ENCODE data around the gene CDKAL1.

Gene CDKAL1

GRCh38 chr6:21180155-21180554, 645.9 kb downstream of the CDKAL1 start:
- H3K4ac ChIP-seq (ENCODE audit: low read length): no peak overlapping the region
- no peak overlapping the region for H4K8ac ChIP-seq (ENCODE audit: low read depth, low read length)
- no peak for DNase-seq (ENCODE audit: low spot score)
- H2AK5ac ChIP-seq (ENCODE audit: low read depth, low read length): no peak overlapping the region
- no peak overlapping the region for H4K91ac ChIP-seq (ENCODE audit: low read depth, low read length, poor library complexity)
- no peak overlapping the region for H2AFZ ChIP-seq (ENCODE audit: low read length)
- peaks cover 3 to 5% of the 10 kb centered on the region in 2 donors for H3K4me1 ChIP-seq (ENCODE audit: control insufficient read depth in 2 of 2, insufficient read depth in 1 of 2, low read depth in 1 of 2, low read length in 2 of 2)
- no peak overlapping the region for H3K4me3 ChIP-seq (ENCODE audit: low read length in 2 of 2)
- H3K4me2 ChIP-seq (ENCODE audit: insufficient read depth, low read length, poor library complexity, severe bottlenecking): no peak overlapping the region
- H2BK120ac ChIP-seq (ENCODE audit: low read depth, low read length): no peak overlapping the region
- H3K36me3 ChIP-seq (replicated peaks in 1 of 2; ENCODE audit: control insufficient read depth in 2 of 2, insufficient read depth in 2 of 2, low read length in 2 of 2): no peaks in the 10 kb centered on the region
- H3K27me3 ChIP-seq (ENCODE audit: control insufficient read depth in 3 of 3, insufficient read depth in 3 of 3, low read depth in 1 of 3, low read length in 3 of 3): no peaks in the 10 kb centered on the region
- no peak overlapping the region for H3K27ac ChIP-seq (replicated peaks; ENCODE audit: low read length)
- H2BK5ac ChIP-seq (ENCODE audit: low read length): no peak overlapping the region
- WGBS, 2 donors (ENCODE audit: extremely low coverage in 2 of 2, insufficient read length in 2 of 2, insufficient replicate concordance in 1 of 2): no CpG with 5 or more reads among the region's 1 CpG
- H3K23ac ChIP-seq (ENCODE audit: low read depth, low read length, poor library complexity): no peak overlapping the region
- H3K9ac ChIP-seq (ENCODE audit: low read depth, low read length, poor library complexity): no peak overlapping the region
- no peak overlapping the region for H3K18ac ChIP-seq (ENCODE audit: low read length)
- H2BK15ac ChIP-seq (ENCODE audit: low read length): no peak overlapping the region
- peaks cover 0 to 7% of the 10 kb centered on the region in 2 donors for H3K9me3 ChIP-seq (replicated peaks in 1 of 2; ENCODE audit: control insufficient read depth in 2 of 2, insufficient read depth in 1 of 2, low read depth in 1 of 2, low read length in 2 of 2)
- no peak overlapping the region for H2BK12ac ChIP-seq (ENCODE audit: low read length)
- no peak overlapping the region for H3K14ac ChIP-seq (ENCODE audit: low read length)
- no peaks in the 10 kb centered on the region for H3K79me1 ChIP-seq (ENCODE audit: low read depth, low read length)

DNA sequence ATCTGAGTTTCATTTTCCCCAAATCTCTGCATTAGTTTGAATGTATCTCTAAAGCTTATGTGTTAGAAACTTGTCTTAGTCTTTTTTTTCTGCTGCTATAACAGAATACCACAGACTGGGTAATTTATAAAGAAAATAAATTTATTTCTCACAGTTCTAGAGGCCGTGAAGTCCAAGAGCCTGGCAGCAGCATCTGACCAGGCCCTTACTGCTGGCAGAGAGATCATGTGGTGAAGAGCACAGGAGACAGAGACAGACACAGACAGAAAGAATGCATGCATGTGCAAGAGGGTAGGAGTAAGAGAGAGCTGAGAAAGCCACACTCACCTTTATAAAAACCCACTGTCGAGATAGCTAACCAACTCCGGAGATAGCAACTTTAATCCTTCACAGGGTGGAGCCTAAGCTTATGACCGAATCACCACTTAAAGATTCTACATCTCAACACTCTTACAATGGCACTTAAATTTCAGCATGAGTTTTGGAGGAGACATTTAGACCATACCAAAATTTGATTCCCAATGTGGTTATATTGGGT, 646.6 kb downstream of the CDKAL1 start:
- Histone ChIP-seq H3K4ac (ENCODE audit: low read length) (no peak overlapping the region), H3K4me3 (ENCODE audit: low read length in 2 of 2) (no peak overlapping the region), H3K18ac (ENCODE audit: low read length) (no peak overlapping the region), H2BK12ac (ENCODE audit: low read length) (no peak overlapping the region), H2BK5ac (ENCODE audit: low read length) (no peak overlapping the region), H3K23ac (ENCODE audit: low read depth, low read length, poor library complexity) (no peak overlapping the region), H2AFZ (ENCODE audit: low read length) (no peak overlapping the region), H3K4me2 (ENCODE audit: insufficient read depth, low read length, poor library complexity, severe bottlenecking) (no peak overlapping the region), H3K4me1 (ENCODE audit: control insufficient read depth in 2 of 2, insufficient read depth in 1 of 2, low read depth in 1 of 2, low read length in 2 of 2) (peaks cover 5 to 11% of the 10 kb centered on the region in 2 donors), H3K9ac (ENCODE audit: low read depth, low read length, poor library complexity) (no peak overlapping the region), H2BK120ac (ENCODE audit: low read depth, low read length) (no peak overlapping the region), H3K14ac (ENCODE audit: low read length) (no peak overlapping the region), H3K36me3 (replicated peaks in 1 of 2; ENCODE audit: control insufficient read depth in 2 of 2, insufficient read depth in 2 of 2, low read length in 2 of 2) (no peaks in the 10 kb centered on the region), H3K27ac (replicated peaks; ENCODE audit: low read length) (no peak overlapping the region), H3K79me1 (ENCODE audit: low read depth, low read length) (no peaks in the 10 kb centered on the region), H3K9me3 (replicated peaks in 1 of 2; ENCODE audit: control insufficient read depth in 2 of 2, insufficient read depth in 1 of 2, low read depth in 1 of 2, low read length in 2 of 2) (peaks cover 0 to 7% of the 10 kb centered on the region in 2 donors), H3K27me3 (ENCODE audit: control insufficient read depth in 3 of 3, insufficient read depth in 3 of 3, low read depth in 1 of 3, low read length in 3 of 3) (no peaks in the 10 kb centered on the region), H4K8ac (ENCODE audit: low read depth, low read length) (no peak overlapping the region), H4K91ac (ENCODE audit: low read depth, low read length, poor library complexity) (no peak overlapping the region), H2BK15ac (ENCODE audit: low read length) (no peak overlapping the region), H2AK5ac (ENCODE audit: low read depth, low read length) (no peak overlapping the region)
- no CpG with 5 or more reads among the region's 4 CpGs for whole genome bisulfite sequencing, 2 donors (ENCODE audit: extremely low coverage in 2 of 2, insufficient read length in 2 of 2, insufficient replicate concordance in 1 of 2)
- no peak for DNase-seq (ENCODE audit: low spot score)

- no CpG with 5 or more reads among the region's 1 CpG for WGBS, 2 donors (ENCODE audit: extremely low coverage in 2 of 2, insufficient read length in 2 of 2, insufficient replicate concordance in 1 of 2)
- DNase-seq (ENCODE audit: low spot score): no peak
- no peak overlapping the region for H3K18ac ChIP-seq (ENCODE audit: low read length)
- H3K4me3 ChIP-seq (ENCODE audit: low read length in 2 of 2): no peak overlapping the region
- H3K4me1 ChIP-seq (ENCODE audit: control insufficient read depth in 2 of 2, insufficient read depth in 1 of 2, low read depth in 1 of 2, low read length in 2 of 2): peaks cover 7 to 18% of the 10 kb centered on the region in 2 donors
- H2BK120ac ChIP-seq (ENCODE audit: low read depth, low read length): no peak overlapping the region
- no peak overlapping the region for H2BK12ac ChIP-seq (ENCODE audit: low read length)
- no peak overlapping the region for H2AK5ac ChIP-seq (ENCODE audit: low read depth, low read length)
- H3K14ac ChIP-seq (ENCODE audit: low read length): no peak overlapping the region
- peaks cover 0 to 7% of the 10 kb centered on the region in 2 donors for H3K9me3 ChIP-seq (replicated peaks in 1 of 2; ENCODE audit: control insufficient read depth in 2 of 2, insufficient read depth in 1 of 2, low read depth in 1 of 2, low read length in 2 of 2)
- H2BK15ac ChIP-seq (ENCODE audit: low read length): no peak overlapping the region
- H3K79me1 ChIP-seq (ENCODE audit: low read depth, low read length): no peaks in the 10 kb centered on the region
- no peak overlapping the region for H3K23ac ChIP-seq (ENCODE audit: low read depth, low read length, poor library complexity)
- no peak overlapping the region for H2AFZ ChIP-seq (ENCODE audit: low read length)
- H3K9ac ChIP-seq (ENCODE audit: low read depth, low read length, poor library complexity): no peak overlapping the region
- no peaks in the 10 kb centered on the region for H3K36me3 ChIP-seq (replicated peaks in 1 of 2; ENCODE audit: control insufficient read depth in 2 of 2, insufficient read depth in 2 of 2, low read length in 2 of 2)
- no peak overlapping the region for H4K8ac ChIP-seq (ENCODE audit: low read depth, low read length)
- H3K27me3 ChIP-seq (ENCODE audit: control insufficient read depth in 3 of 3, insufficient read depth in 3 of 3, low read depth in 1 of 3, low read length in 3 of 3): no peaks in the 10 kb centered on the region
- no peak overlapping the region for H3K4me2 ChIP-seq (ENCODE audit: insufficient read depth, low read length, poor library complexity, severe bottlenecking)
- no peak overlapping the region for H3K4ac ChIP-seq (ENCODE audit: low read length)
- no peak overlapping the region for H4K91ac ChIP-seq (ENCODE audit: low read depth, low read length, poor library complexity)
- no peak overlapping the region for H2BK5ac ChIP-seq (ENCODE audit: low read length)
- H3K27ac ChIP-seq (replicated peaks; ENCODE audit: low read length): no peak overlapping the region
These were observed 647.6 kb downstream of the CDKAL1 start for GRCh38 chr6:21181866-21182265.

GRCh38 chr6:21182589-21182988, 648.3 kb downstream of the CDKAL1 start:
- no peaks in the 10 kb centered on the region for H3K79me1 ChIP-seq (ENCODE audit: low read depth, low read length)
- H3K4me3 ChIP-seq (ENCODE audit: low read length in 2 of 2): no peak overlapping the region
- no peak overlapping the region for H2BK12ac ChIP-seq (ENCODE audit: low read length)
- H4K8ac ChIP-seq (ENCODE audit: low read depth, low read length): no peak overlapping the region
- no peak overlapping the region for H3K27ac ChIP-seq (replicated peaks; ENCODE audit: low read length)
- H2BK120ac ChIP-seq (ENCODE audit: low read depth, low read length): no peak overlapping the region
- H4K91ac ChIP-seq (ENCODE audit: low read depth, low read length, poor library complexity): no peak overlapping the region
- no peak overlapping the region for H3K4me2 ChIP-seq (ENCODE audit: insufficient read depth, low read length, poor library complexity, severe bottlenecking)
- H2AK5ac ChIP-seq (ENCODE audit: low read depth, low read length): no peak overlapping the region
- no peak overlapping the region for H3K14ac ChIP-seq (ENCODE audit: low read length)
- H3K18ac ChIP-seq (ENCODE audit: low read length): no peak overlapping the region
- no peaks in the 10 kb centered on the region for H3K27me3 ChIP-seq (ENCODE audit: control insufficient read depth in 3 of 3, insufficient read depth in 3 of 3, low read depth in 1 of 3, low read length in 3 of 3)
- peaks cover 0 to 7% of the 10 kb centered on the region in 2 donors for H3K9me3 ChIP-seq (replicated peaks in 1 of 2; ENCODE audit: control insufficient read depth in 2 of 2, insufficient read depth in 1 of 2, low read depth in 1 of 2, low read length in 2 of 2)
- no peaks in the 10 kb centered on the region for H3K36me3 ChIP-seq (replicated peaks in 1 of 2; ENCODE audit: control insufficient read depth in 2 of 2, insufficient read depth in 2 of 2, low read length in 2 of 2)
- no peak overlapping the region for H3K9ac ChIP-seq (ENCODE audit: low read depth, low read length, poor library complexity)
- H3K4me1 ChIP-seq (ENCODE audit: control insufficient read depth in 2 of 2, insufficient read depth in 1 of 2, low read depth in 1 of 2, low read length in 2 of 2): peaks cover 7 to 18% of the 10 kb centered on the region in 2 donors
- H2BK5ac ChIP-seq (ENCODE audit: low read length): no peak overlapping the region
- no peak overlapping the region for H2AFZ ChIP-seq (ENCODE audit: low read length)
- H3K4ac ChIP-seq (ENCODE audit: low read length): no peak overlapping the region
- H2BK15ac ChIP-seq (ENCODE audit: low read length): no peak overlapping the region
- DNase-seq (ENCODE audit: low spot score): no peak
- H3K23ac ChIP-seq (ENCODE audit: low read depth, low read length, poor library complexity): no peak overlapping the region

Data from neuronal stem cell (in vitro differentiated cells).